Osteocyte (in vitro differentiated cells): ENCODE data around the gene PRODH. TPM values are rescaled to one million over a fixed set of nuclear protein-coding genes. Genes with fewer than 3 reads are reported as not detected.

Source experiments
- DNase-seq: peaks from one replicate; pipeline ENCODE4 v3.0.0; 2021; ENCODE audit warnings: mixed read lengths; ENCODE audit not compliant: unreplicated experiment; ENCODE audit errors: extremely low spot score
- H3K27ac Mint-ChIP-seq: one replicate; pipeline ENCODE4 v1.8.0; 2021; ENCODE audit warnings: mild to moderate bottlenecking, mixed read lengths; ENCODE audit not compliant: unreplicated experiment
- H3K27me3 Mint-ChIP-seq: one replicate; pipeline ENCODE4 v1.8.0; 2021; ENCODE audit warnings: mixed read lengths; ENCODE audit not compliant: unreplicated experiment
- H3K36me3 Mint-ChIP-seq: one replicate; pipeline ENCODE4 v1.8.0; 2021; ENCODE audit warnings: mixed read lengths; ENCODE audit not compliant: unreplicated experiment
- H3K4me1 Mint-ChIP-seq: one replicate; pipeline ENCODE4 v1.8.0; 2021; ENCODE audit warnings: mixed read lengths; ENCODE audit not compliant: unreplicated experiment
- H3K4me3 Mint-ChIP-seq: one replicate; pipeline ENCODE4 v1.8.0; 2021; ENCODE audit warnings: mild to moderate bottlenecking, moderate library complexity, mixed read lengths; ENCODE audit not compliant: unreplicated experiment
- H3K9me3 Mint-ChIP-seq: one replicate; pipeline ENCODE4 v1.8.0; 2021; ENCODE audit warnings: mixed read lengths; ENCODE audit not compliant: unreplicated experiment
- CTCF ChIP-seq: fragments of 200-600 bp; sonication (generic); IDR thresholded peaks from 2 replicates; pipeline ENCODE4 v1.5.0; 2021; ENCODE audit warnings: antibody characterized with exemption, mild to moderate bottlenecking, moderate library complexity
- total RNA-seq: library from RNA; stranded (reverse); gene quantifications from 2 replicates; pipeline ENCODE4 v1.2.1, GENCODE V29; 2021

Gene PRODH
- total RNA-seq, 1 donor from 2014 or later: 12.0 TPM

GRCh38 chr22:18979957-18980356 is 43.9 kb upstream of the PRODH start:
- Mint-ChIP-seq H3K36me3 (no peaks in the 10 kb centered on the region), H3K4me1 (no peaks in the 10 kb centered on the region)

GRCh38 chr22:18978506-18978905 is 42.4 kb upstream of the PRODH start:
- DNase-seq: no peak
- no peaks in the 10 kb centered on the region for H3K4me1 Mint-ChIP-seq
- no peaks in the 10 kb centered on the region for H3K9me3 Mint-ChIP-seq
- no peaks in the 10 kb centered on the region for H3K27me3 Mint-ChIP-seq
- no peak overlapping the region for H3K4me3 Mint-ChIP-seq
- TF ChIP-seq CTCF: no peak
- no peaks in the 10 kb centered on the region for H3K36me3 Mint-ChIP-seq
- H3K27ac Mint-ChIP-seq: no peak overlapping the region

More at GRCh38 chr22:18979957-18980356, 43.9 kb upstream of the PRODH start:
- no peak overlapping the region for H3K27ac Mint-ChIP-seq
- DNase-seq: no peak
- H3K9me3 Mint-ChIP-seq: no peaks in the 10 kb centered on the region
- no peak overlapping the region for H3K4me3 Mint-ChIP-seq
- H3K27me3 Mint-ChIP-seq: no peaks in the 10 kb centered on the region
- no peak for TF ChIP-seq CTCF

- no peaks in the 10 kb centered on the region for H3K36me3 Mint-ChIP-seq
- no peak for TF ChIP-seq CTCF
- H3K9me3 Mint-ChIP-seq: no peaks in the 10 kb centered on the region
- no peak overlapping the region for H3K4me3 Mint-ChIP-seq
- no peaks in the 10 kb centered on the region for H3K4me1 Mint-ChIP-seq
- no peak for DNase-seq
- H3K27ac Mint-ChIP-seq: no peak overlapping the region
- H3K27me3 Mint-ChIP-seq: no peaks in the 10 kb centered on the region
Observed at GRCh38 chr22:18977824-18978425, 41.8 kb upstream of the PRODH start.

- H3K9me3 Mint-ChIP-seq: no peaks in the 10 kb centered on the region
- no peak for DNase-seq
- TF ChIP-seq CTCF: no peak
- no peak overlapping the region for H3K4me3 Mint-ChIP-seq
- H3K36me3 Mint-ChIP-seq: no peaks in the 10 kb centered on the region
- no peaks in the 10 kb centered on the region for H3K27me3 Mint-ChIP-seq
- H3K27ac Mint-ChIP-seq: no peak overlapping the region
- no peaks in the 10 kb centered on the region for H3K4me1 Mint-ChIP-seq
Observed at GRCh38 chr22:18976197-18976751, 40.2 kb upstream of the PRODH start.

- TF ChIP-seq CTCF: no peak
- H3K4me1 Mint-ChIP-seq: no peaks in the 10 kb centered on the region
Observed at GRCh38 chr22:18975434-18976196, 39.5 kb upstream of the PRODH start.

More at GRCh38 chr22:18975434-18976196, 39.5 kb upstream of the PRODH start:
- Mint-ChIP-seq H3K36me3 (no peaks in the 10 kb centered on the region), H3K27me3 (no peaks in the 10 kb centered on the region), H3K4me3 (no peak overlapping the region), H3K9me3 (no peaks in the 10 kb centered on the region), H3K27ac (no peak overlapping the region)
- no peak for DNase-seq
